ENCODE results near the gene IGFBP4.

DNA sequence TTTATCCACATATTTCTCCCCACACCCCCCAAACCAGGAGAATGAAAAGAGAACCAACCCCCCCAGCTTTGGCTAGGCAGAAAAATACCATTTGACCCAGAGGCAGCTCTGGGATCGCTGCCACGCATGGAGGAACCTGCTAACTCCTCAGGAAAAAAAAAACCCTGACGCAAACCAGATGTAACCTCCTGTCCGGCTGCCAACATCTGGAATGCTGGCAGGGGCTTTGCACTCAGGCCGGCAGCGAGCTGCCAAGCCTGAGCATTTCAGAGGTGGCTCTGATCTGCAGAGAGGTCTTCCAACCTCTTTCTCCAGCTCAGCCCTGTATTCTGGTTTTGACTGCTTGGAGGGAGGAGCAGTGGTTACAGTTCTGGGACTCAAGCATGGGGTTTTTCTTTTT, 8.2 kb downstream of the IGFBP4 start:
- TF ChIP-seq, protein P1, sequence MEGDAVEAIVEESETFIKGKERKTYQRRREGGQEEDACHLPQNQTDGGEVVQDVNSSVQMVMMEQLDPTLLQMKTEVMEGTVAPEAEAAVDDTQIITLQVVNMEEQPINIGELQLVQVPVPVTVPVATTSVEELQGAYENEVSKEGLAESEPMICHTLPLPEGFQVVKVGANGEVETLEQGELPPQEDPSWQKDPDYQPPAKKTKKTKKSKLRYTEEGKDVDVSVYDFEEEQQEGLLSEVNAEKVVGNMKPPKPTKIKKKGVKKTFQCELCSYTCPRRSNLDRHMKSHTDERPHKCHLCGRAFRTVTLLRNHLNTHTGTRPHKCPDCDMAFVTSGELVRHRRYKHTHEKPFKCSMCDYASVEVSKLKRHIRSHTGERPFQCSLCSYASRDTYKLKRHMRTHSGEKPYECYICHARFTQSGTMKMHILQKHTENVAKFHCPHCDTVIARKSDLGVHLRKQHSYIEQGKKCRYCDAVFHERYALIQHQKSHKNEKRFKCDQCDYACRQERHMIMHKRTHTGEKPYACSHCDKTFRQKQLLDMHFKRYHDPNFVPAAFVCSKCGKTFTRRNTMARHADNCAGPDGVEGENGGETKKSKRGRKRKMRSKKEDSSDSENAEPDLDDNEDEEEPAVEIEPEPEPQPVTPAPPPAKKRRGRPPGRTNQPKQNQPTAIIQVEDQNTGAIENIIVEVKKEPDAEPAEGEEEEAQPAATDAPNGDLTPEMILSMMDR (conservative IDR thresholded peaks at IDR 0.05 in 1 of 2, IDR thresholded peaks at IDR 0.05 in 1 of 2; ENCODE audit: low read depth in 1 of 2, low read length in 2 of 2): no peak
- TF ChIP-seq EZH2 (IDR thresholded peaks at IDR 0.05; ENCODE audit: low read length, missing control alignments): no peak
